HG03064 (cell line): ENCODE measurements around the gene CD4.

ENCODE experiments used
- ATAC-seq: cut with Tn5 transposase; IDR thresholded peaks from one replicate; pipeline ENCODE4 v1.9.1; 2021; ENCODE audit warnings: low read depth; ENCODE audit not compliant: unreplicated experiment

CD4 gene

DNA sequence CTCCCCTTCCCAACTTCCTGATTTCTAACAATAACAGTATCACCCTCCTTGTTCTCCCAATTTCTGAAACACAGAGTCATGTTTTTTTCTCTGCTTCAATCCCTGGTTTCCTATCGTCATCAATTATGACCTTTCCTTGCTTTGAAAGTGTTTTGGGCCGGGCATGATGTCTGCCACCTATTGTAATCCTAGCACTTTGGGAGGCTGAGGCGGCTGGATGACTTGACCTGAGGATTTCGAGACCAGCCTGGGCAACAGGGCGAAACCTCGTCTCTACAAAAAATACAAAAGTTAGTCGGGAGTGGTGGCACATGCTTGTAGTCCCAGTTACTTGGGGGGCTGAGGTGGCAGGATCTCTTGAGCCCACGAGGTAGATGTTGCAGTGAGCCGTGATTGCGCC is 19.7 kb downstream of the CD4 start:
- ATAC-seq = no peak

DNA sequence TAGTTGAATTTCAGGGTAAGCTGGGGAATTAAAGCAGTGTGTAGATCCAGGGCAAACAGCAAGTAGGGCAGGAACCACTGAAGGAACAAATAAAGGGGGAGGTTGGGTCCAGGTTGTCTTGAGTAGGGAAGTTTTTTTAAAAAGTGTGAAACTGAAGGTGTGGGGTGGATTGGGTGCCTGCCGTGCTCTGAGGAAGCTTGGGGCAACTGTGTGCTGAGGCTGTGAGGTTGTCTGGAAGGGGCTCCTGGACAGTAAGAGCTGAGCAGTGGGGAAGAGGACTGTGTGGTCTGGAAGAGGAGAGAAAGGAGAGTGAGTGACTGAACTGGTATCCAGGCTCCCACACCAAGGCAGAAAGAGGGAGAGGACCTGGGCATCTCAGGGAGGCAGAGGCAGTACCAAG is 21.4 kb downstream of the CD4 start:
- no peak for ATAC-seq

- no peak for ATAC-seq
Observed at GRCh38 chr12:6813363-6813762, 24.0 kb downstream of the CD4 start.

GRCh38 chr12:6816598-6816997 is 27.3 kb downstream of the CD4 start:
- no peak for ATAC-seq

DNA sequence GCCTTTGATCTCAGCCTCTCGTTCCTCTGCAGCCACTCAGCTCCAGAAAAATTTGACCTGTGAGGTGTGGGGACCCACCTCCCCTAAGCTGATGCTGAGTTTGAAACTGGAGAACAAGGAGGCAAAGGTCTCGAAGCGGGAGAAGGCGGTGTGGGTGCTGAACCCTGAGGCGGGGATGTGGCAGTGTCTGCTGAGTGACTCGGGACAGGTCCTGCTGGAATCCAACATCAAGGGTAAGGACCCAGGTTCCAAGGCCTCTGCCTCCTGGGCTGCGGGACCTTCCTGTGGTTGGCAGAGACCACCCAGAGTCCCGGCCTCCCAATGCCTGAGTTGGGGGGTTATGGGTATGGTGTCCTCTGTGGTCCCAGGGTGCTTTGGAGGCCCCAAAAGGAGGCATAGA is 27.8 kb downstream of the CD4 start:
- no peak for ATAC-seq

DNA sequence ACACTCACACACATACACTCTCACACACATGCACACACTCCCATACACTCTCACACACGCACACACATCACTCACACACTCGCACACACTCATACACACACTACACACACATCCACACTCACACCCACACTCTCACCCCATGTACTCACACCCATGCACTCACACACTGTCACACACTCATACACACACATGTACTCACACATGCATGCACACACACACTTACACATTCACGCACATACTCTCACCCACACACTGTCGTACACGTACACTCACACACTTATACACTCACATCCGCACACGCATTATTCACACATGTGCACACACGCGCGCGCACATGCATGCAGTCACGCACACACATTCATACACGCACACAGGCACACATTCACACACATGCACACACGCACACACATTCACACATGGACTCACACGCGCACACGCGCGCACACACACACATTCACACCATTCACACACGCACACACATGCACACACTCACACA is 28.4 kb downstream of the CD4 start:
- no peak for ATAC-seq

DNA sequence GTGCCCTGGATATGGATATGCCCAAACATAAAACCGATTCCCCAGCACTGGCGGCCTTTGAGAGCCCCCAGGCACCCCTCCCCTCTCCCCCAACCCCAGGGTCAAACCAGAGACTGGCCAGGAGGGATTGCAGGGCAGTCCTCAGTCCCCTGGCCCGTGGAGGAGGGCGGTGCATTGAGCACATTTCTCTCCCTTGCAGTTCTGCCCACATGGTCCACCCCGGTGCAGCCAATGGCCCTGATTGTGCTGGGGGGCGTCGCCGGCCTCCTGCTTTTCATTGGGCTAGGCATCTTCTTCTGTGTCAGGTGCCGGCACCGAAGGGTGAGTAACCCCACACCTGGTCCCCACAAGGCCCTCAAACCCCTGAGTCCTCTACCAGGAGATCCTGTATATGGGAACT is 28.9 kb downstream of the CD4 start:
- ATAC-seq = no peak

DNA sequence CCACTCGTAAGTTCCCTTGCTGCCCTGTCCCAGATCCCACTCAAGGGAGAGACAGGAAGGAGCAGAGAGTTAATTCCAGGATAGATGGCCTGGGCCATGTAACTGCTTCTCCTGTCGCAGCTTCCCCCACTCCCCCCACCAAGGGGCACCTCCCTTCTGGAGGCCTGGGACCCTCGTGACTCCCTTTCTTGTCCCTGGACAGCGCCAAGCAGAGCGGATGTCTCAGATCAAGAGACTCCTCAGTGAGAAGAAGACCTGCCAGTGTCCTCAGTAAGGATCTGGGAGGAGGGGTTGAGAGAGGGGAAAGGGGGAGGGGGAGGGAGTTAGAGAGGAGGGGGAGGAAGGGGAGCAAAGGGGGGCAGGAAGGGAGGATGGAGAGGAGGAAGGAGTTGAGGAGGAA is 29.3 kb downstream of the CD4 start:
- no peak for ATAC-seq

GRCh38 chr12:6819106-6820030 is 30.0 kb downstream of the CD4 start:
- no peak for ATAC-seq

GRCh38 chr12:6820166-6820565 is 30.8 kb downstream of the CD4 start:
- ATAC-seq = no peak

- ATAC-seq = no peak
Observed at GRCh38 chr12:6821591-6822425, 32.5 kb downstream of the CD4 start, which contains the start of gene GPR162. Gene GPR162 (plus strand): TSS chr12:6821821. CDS start chr12:6823899, 2,078 bp downstream.

DNA sequence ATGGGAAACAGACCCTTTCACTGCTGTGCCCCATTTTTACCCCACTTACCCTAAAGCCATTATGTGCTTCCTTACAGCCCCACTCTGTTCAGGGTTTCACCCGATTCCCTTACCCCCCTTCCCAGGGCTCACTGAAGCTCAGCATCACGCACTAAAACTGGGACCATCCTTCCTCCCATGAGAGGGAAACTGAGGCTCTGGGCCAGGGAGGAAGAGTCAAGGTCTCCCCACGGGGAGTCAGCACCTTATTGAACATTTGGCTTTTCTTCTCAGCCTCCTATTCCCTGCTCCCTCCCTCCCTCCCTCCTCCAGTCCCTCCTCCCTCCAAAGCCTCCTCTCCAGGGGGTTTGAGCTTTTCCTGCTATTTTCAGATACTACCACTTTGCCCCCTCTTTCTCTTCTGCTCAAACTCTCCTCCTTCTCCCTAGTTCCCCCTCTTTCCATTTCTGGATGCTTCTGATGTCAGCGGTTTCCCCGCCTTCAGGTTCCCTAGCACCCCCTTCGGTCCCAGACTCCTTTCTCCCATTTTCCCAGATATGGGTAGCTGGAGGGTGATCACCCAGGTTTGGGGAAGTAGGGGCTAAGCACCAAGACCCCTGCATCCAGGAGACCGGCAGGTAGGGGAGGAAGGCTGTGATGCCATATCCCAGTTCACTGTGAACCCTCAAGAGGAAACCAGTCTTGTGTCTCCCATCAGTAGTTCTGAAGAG is 33.3 kb downstream of the CD4 start:
- no peak for ATAC-seq

GRCh38 chr12:6823182-6824084 is 34.1 kb downstream of the CD4 start:
- no peak for ATAC-seq

- ATAC-seq = no peak
Observed at GRCh38 chr12:6824085-6824775, 34.9 kb downstream of the CD4 start.

DNA sequence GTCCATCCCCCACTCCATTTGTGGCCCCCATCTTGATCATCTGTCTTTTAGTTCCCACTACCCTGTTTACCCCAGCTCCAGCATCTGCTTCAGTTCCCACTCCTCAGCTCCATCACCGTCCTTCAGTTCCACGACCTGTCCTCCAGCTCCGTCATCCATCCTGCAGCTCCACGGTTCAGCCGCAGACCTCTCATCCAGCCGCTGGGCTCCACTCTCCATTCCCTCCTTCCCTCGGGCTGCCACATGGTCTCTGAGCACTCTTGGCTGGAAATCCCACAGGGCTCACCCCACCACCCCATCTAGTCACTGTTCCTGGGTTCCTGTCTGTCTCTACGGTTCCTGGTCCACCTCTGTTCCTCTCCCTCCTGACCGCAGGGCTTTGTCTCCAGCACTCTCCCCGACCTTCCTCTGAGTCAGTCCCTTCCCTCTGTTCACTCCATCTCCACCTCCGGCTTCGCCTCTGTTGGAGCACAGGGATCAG is 35.6 kb downstream of the CD4 start:
- no peak for ATAC-seq

GRCh38 chr12:6825398-6826124 is 36.2 kb downstream of the CD4 start:
- ATAC-seq = no peak

DNA sequence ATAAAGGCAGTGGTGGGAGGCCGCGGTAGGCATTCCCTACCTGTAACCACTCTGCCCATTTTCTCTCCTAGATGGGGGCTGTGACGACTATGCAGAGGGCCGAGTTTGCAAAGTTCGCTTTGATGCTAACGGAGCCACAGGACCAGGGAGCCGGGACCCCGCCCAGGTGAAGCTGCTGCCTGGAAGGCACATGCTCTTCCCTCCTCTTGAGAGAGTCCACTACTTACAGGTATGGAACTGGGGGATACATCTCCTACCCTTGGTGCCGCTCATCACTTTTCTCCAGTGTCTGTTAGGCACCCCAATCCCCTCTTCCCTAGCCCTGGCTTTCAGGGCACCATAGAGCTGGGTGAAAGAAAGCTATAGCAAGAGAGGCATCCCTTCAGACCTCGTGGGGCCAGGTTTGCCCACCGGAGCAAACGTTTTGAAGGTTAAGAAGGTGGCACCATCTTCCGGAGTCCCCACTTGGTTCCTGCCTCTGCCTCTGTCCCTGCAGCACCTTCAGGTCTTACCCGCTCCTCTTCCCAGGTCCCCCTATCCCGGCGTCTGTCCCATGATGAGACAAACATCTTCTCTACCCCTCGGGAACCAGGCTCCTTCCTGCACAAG is 36.9 kb downstream of the CD4 start:
- ATAC-seq = no peak
